ENCODE results near the gene SRBD1. TPM values are rescaled to one million over a fixed set of nuclear protein-coding genes. Genes with fewer than 3 reads are reported as not detected.

The SRBD1 gene
- total and polyA plus RNA-seq, 8 donors: 4.4 to 45.7 (median 25.5) TPM

DNA sequence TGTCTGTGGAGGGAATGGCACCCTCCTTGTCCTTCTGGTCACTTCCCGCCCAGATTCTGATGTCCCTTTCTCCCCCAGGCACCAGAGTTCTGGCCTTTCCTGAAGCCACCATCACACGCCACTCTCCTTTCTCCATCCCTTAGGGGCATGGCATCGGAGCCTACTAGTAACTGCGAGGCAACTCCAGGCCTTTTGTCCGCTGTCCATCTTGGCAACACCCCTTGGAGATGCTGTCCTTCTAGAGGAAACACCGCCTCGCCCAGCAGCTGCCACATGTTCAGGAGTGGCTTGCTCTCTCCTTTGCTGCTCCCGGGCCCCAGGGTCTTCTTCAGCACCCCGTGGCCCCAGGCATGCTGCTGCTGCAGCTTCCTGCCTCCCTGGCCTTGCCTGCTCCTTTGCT, 267.0 kb downstream of the SRBD1 start:
- H3K4me1 ChIP-seq: no peaks in the 10 kb centered on the region
- H3K36me3 ChIP-seq: no peaks in the 10 kb centered on the region
- DNase-seq: no peak
- TF ChIP-seq EP300 (IDR thresholded peaks at IDR 0.05) (no peak), POLR2AphosphoS5 (IDR thresholded peaks at IDR 0.05) (no peak), POLR2A (IDR thresholded peaks at IDR 0.05) (no peak)
- TF ChIP-seq, protein P1, sequence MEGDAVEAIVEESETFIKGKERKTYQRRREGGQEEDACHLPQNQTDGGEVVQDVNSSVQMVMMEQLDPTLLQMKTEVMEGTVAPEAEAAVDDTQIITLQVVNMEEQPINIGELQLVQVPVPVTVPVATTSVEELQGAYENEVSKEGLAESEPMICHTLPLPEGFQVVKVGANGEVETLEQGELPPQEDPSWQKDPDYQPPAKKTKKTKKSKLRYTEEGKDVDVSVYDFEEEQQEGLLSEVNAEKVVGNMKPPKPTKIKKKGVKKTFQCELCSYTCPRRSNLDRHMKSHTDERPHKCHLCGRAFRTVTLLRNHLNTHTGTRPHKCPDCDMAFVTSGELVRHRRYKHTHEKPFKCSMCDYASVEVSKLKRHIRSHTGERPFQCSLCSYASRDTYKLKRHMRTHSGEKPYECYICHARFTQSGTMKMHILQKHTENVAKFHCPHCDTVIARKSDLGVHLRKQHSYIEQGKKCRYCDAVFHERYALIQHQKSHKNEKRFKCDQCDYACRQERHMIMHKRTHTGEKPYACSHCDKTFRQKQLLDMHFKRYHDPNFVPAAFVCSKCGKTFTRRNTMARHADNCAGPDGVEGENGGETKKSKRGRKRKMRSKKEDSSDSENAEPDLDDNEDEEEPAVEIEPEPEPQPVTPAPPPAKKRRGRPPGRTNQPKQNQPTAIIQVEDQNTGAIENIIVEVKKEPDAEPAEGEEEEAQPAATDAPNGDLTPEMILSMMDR (IDR thresholded peaks at IDR 0.05): no peak
- no peaks in the 10 kb centered on the region for H3K9me3 ChIP-seq
- intact Hi-C loops (cut with DNase I; ENCODE audit: low total_unique reads): no loop called here
- WGBS, 5 donors: 72 to 86% (median 82%) methylated on average over 9 of the region's 9 CpGs
- no peak overlapping the region for H3K4me3 ChIP-seq
- no peak overlapping the region for H3K27ac ChIP-seq
- peaks cover 0 to 6% (median 0%) of the 10 kb centered on the region in 3 donors for H3K27me3 ChIP-seq

DNA sequence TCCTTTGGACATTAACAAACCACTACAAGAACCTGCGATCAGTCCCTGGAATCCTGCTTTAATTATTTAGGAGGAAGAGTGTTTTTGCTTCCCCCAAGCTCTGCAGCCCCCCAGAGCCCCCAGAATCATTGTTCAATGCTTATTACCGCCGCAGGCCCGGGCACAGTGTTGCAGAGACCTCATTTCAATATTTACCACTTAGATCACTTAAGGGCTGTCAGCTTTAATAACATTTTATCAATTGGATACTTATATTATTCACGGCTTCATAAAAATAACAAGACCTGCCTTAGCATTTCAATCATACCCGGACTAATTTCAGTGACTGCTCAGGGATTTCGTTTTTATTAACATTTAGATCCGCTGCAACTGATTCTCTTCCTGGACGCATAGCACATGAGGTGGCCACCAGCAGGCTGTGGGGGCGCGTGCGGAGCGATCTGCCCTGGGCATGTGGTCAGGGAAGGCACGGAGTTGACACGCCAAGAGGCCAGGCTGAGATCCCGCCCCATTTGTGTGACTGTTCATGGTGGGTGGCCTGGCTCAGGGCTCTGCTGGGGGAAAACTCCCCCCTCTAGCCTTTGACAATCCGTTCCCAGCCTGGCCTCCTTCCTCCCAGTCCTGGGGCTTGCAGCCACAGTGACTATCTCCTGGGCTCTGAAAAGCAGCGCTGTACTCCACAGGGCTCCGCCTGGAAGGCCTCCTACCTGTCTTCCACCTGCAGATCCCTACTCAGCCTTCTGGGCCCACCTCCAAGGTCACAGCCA, 267.6 kb downstream of the SRBD1 start:
- H3K4me3 ChIP-seq: no peak overlapping the region
- TF ChIP-seq POLR2AphosphoS5 (IDR thresholded peaks at IDR 0.05) (no peak), EP300 (IDR thresholded peaks at IDR 0.05) (no peak), POLR2A (IDR thresholded peaks at IDR 0.05) (no peak)
- TF ChIP-seq, protein P1 (IDR thresholded peaks at IDR 0.05): no peak
- H3K36me3 ChIP-seq: no peaks in the 10 kb centered on the region
- no peak overlapping the region for H3K27ac ChIP-seq
- peaks cover 0 to 6% (median 0%) of the 10 kb centered on the region in 3 donors for H3K27me3 ChIP-seq
- no peak for DNase-seq
- WGBS, 5 donors: 74 to 81% (median 78%) methylated on average over 18 to 19 of the region's 19 CpGs
- no peaks in the 10 kb centered on the region for H3K4me1 ChIP-seq
- H3K9me3 ChIP-seq: no peaks in the 10 kb centered on the region
- intact Hi-C loops (cut with DNase I; ENCODE audit: low total_unique reads): no loop called here

DNA sequence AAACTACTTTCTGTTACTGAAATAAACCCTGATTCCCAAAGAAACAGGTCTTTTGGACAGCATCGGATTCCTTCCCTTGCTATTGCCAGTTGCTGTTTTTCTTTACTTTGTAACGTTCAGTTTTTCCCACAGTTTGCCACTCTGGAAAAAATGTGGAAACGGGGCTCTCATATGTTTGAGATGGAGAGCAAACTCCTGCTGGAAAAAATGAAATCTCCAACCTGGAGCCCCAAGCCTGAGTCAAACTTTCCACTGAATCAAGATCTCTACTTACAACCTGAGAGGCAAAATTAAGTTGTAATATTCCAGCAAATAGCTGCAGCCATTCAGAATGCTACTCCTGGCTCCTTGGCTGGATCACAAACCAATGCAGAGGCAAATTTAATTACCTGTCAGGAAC, 270.7 kb downstream of the SRBD1 start:
- no peak for DNase-seq
- intact Hi-C loops (cut with DNase I; ENCODE audit: low total_unique reads): no loop called here
- WGBS, 5 donors: 78 to 87% (median 82%) methylated on average over 3 of the region's 3 CpGs
- TF ChIP-seq POLR2AphosphoS5 (IDR thresholded peaks at IDR 0.05) (no peak), POLR2A (IDR thresholded peaks at IDR 0.05) (no peak), EP300 (IDR thresholded peaks at IDR 0.05) (no peak)
- TF ChIP-seq, protein P1 (IDR thresholded peaks at IDR 0.05): no peak
- Histone ChIP-seq H3K4me1 (no peaks in the 10 kb centered on the region), H3K9me3 (no peaks in the 10 kb centered on the region), H3K27ac (no peak overlapping the region), H3K27me3 (peaks cover 0 to 6% (median 0%) of the 10 kb centered on the region in 3 donors), H3K4me3 (no peak overlapping the region), H3K36me3 (no peaks in the 10 kb centered on the region)

DNA sequence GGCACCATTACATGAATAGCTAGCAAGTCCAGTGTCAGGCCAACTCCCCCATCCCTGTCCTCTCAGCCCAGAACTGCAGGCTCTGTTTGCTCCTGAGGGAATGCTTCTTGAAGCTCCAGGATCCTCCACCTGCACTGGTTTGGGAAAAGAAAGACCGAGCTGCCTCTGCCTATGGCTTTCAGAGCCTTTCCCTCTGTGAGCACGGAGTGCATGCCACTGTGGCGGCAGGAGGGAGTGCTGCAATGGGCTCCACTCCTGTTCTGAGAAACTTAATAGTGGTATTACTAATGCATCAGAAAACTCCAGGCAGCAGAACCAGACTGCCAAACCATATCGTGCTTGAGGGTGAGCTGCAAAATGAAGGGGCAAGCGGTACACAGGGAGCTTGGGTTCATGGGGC, 271.8 kb downstream of the SRBD1 start:
- H3K4me1 ChIP-seq: no peaks in the 10 kb centered on the region
- intact Hi-C loops (cut with DNase I; ENCODE audit: low total_unique reads): no loop called here
- H3K27ac ChIP-seq: no peak overlapping the region
- TF ChIP-seq EP300 (IDR thresholded peaks at IDR 0.05): no peak
- TF ChIP-seq, protein P1 (IDR thresholded peaks at IDR 0.05): no peak
- no peak for TF ChIP-seq POLR2A (IDR thresholded peaks at IDR 0.05)
- TF ChIP-seq POLR2AphosphoS5 (IDR thresholded peaks at IDR 0.05): no peak
- H3K9me3 ChIP-seq: no peaks in the 10 kb centered on the region
- 84 to 92% (median 89%) methylated on average over 5 of the region's 5 CpGs for WGBS, 5 donors
- H3K4me3 ChIP-seq: no peak overlapping the region
- H3K27me3 ChIP-seq: no peaks in the 10 kb centered on the region
- no peaks in the 10 kb centered on the region for H3K36me3 ChIP-seq
- no peak for DNase-seq

Small RNAs within 50 kb of the gene (small RNA-seq; reads per million reads assigned to genes)
- gene RN7SL414P: 0 reads per million in 4 donors

Other genes with a start within 250 kb of the SRBD1 start
- 10 to 100 TPM in 4 of 5 donors, 1 to 10 TPM in 1; 9.8 to 92.0 (median 25.2) TPM for gene PRKCE, start 40.4 kb upstream of the SRBD1 start, total RNA-seq
- gene PRKCE, start 40.4 kb upstream of the SRBD1 start, polyA plus RNA-seq: 1 to 10 TPM; 2.0 to 2.9 (median 2.1) TPM

All from stomach (tissue), 9 donors.